Measurements from ENCODE around the gene INSM2. TPM values are rescaled to one million over a fixed set of nuclear protein-coding genes. Genes with fewer than 3 reads are reported as not detected.

Gene INSM2
- total RNA-seq, 4 donors from 2014 or later, result not detected

DNA sequence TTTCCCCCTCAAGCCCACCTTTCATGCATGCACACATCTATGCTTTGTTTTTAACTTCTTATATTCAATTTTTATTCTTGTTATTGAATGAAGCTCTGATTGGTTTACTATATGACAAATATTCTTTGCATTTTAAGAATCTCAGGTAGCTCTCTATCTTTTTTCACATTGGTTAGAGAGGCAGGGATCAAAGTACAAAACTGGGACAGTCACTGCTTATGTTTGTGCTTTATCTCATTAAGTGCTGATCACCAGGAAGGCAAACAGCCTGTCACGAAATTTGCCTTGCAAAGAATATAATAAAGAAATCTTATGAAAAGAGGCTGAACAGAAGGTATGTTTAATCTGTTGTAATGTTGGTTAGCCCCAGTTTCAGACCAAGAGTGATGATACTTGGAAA, 29.7 kb upstream of the INSM2 start:
- Histone ChIP-seq H3K4me1 (no peaks in the 10 kb centered on the region), H3K36me3 (no peaks in the 10 kb centered on the region), H3K27ac (no peak overlapping the region), H3K4me3 (no peak overlapping the region), H3K27me3 (no peaks in the 10 kb centered on the region), H3K9me3 (peaks cover 0 to 7% (median 0%) of the 10 kb centered on the region in 4 donors)
- DNase-seq (ENCODE audit: low spot score in 2 of 2), result no peak
- TF ChIP-seq, protein P1, sequence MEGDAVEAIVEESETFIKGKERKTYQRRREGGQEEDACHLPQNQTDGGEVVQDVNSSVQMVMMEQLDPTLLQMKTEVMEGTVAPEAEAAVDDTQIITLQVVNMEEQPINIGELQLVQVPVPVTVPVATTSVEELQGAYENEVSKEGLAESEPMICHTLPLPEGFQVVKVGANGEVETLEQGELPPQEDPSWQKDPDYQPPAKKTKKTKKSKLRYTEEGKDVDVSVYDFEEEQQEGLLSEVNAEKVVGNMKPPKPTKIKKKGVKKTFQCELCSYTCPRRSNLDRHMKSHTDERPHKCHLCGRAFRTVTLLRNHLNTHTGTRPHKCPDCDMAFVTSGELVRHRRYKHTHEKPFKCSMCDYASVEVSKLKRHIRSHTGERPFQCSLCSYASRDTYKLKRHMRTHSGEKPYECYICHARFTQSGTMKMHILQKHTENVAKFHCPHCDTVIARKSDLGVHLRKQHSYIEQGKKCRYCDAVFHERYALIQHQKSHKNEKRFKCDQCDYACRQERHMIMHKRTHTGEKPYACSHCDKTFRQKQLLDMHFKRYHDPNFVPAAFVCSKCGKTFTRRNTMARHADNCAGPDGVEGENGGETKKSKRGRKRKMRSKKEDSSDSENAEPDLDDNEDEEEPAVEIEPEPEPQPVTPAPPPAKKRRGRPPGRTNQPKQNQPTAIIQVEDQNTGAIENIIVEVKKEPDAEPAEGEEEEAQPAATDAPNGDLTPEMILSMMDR (IDR thresholded peaks at IDR 0.05), result no peak
- TF ChIP-seq POLR2A (IDR thresholded peaks at IDR 0.05), result no peak
- TF ChIP-seq EP300 (IDR thresholded peaks at IDR 0.05), result no peak
- WGBS, 2 donors, result 69 to 73% methylated on average over 1 of the region's 1 CpG

DNA sequence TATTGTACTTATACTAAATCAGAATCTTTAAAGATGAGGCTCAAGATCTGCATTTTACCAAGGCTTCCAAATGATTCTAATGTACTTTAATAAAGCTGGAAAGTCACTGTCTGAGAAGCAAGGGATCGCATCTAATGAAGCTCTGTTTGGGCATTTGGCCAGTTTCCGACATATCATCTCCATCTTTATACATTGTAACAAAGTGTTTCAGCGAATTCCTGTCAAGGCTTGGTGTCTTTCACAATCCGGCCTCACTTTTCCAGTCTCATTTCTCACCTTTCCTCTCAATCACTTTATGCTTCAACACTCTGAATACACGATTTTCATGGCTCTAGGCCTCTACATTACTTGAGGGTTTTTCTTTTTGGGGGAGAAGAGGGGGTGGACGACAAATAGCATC, 27.5 kb upstream of the INSM2 start:
- 84 to 88% methylated on average over 6 of the region's 6 CpGs for WGBS, 2 donors
- Histone ChIP-seq H3K27me3 (no peaks in the 10 kb centered on the region), H3K9me3 (no peaks in the 10 kb centered on the region), H3K4me1 (no peaks in the 10 kb centered on the region), H3K36me3 (no peaks in the 10 kb centered on the region), H3K27ac (no peak overlapping the region), H3K4me3 (no peak overlapping the region)
- no peak for TF ChIP-seq POLR2A (IDR thresholded peaks at IDR 0.05)
- TF ChIP-seq, protein P1 (IDR thresholded peaks at IDR 0.05), result no peak
- no peak for TF ChIP-seq EP300 (IDR thresholded peaks at IDR 0.05)
- no peak for DNase-seq (ENCODE audit: low spot score in 2 of 2)

DNA sequence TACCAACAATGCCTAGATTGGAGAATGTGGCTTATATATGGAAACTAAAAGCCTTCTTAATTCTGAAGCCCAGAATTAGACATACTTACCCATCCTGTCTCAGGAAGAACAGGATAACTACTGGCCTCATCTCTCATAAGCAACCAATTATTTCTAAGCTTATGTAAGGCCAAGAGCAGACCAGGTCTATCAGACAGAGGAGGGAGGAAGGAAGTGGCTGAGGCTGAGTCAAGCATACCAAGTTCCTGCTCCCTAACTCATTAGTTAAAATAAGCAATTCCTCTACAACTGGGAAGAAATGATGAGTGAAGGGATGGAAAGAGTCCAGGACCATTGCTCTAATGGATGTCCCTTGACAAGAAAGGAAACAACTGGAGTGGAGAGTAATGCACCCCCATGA, 27.0 kb upstream of the INSM2 start:
- Histone ChIP-seq H3K9me3 (no peaks in the 10 kb centered on the region), H3K4me1 (no peaks in the 10 kb centered on the region), H3K27ac (no peak overlapping the region), H3K36me3 (no peaks in the 10 kb centered on the region), H3K27me3 (no peaks in the 10 kb centered on the region), H3K4me3 (no peak overlapping the region)
- TF ChIP-seq POLR2A (IDR thresholded peaks at IDR 0.05), result no peak
- TF ChIP-seq EP300 (IDR thresholded peaks at IDR 0.05), result no peak
- TF ChIP-seq, protein P1 (IDR thresholded peaks at IDR 0.05), result no peak
- DNase-seq (ENCODE audit: low spot score in 2 of 2), result no peak

DNA sequence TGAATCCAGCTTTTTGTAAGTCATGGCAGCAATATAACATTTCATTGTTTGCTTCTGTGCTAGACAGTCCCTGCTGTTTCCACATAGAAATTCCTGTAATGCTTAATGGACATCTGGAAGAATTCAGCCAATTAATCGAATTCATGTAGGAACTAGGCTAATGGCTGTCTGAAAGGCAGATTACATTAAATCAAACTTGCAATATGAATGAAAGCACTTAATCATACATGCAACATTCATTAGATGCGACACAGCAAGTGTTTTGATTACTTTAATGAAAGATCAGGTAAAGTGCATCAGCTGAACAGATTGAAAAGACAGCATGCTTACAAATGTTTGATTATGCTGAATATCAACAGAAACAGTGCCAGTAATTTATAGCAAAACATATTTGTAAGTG, 24.1 kb upstream of the INSM2 start:
- no peak for DNase-seq (ENCODE audit: low spot score in 2 of 2)
- Histone ChIP-seq H3K36me3 (no peaks in the 10 kb centered on the region), H3K4me3 (no peak overlapping the region), H3K4me1 (no peaks in the 10 kb centered on the region), H3K9me3 (no peaks in the 10 kb centered on the region), H3K27me3 (no peaks in the 10 kb centered on the region), H3K27ac (no peak overlapping the region)
- TF ChIP-seq, protein P1 (IDR thresholded peaks at IDR 0.05), result no peak
- TF ChIP-seq POLR2A (IDR thresholded peaks at IDR 0.05) (no peak), EP300 (IDR thresholded peaks at IDR 0.05) (no peak)
- 22 to 27% methylated on average over 2 of the region's 2 CpGs for WGBS, 2 donors

DNA sequence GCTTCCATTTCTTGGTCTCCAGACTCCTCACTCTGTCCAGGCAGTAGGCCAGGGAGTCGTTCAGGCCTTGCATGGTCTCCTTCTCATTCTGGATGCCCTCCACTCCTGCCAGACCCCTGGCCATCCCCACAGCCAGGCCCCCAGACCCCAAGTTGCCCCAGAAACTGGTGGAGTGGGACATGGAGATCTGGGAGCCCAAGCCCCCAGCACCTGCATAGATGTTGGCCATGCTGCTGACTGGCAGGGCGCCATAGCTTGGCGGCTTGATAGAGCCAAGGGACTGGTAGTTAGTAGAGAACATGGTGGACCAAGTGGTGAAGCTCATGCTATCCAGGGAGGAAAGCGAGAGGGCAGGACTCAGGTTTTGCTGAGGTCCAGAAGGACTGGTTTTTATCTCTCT, 21.2 kb upstream of the INSM2 start:
- H3K27ac ChIP-seq, result no peak overlapping the region
- 84 to 93% methylated on average over 4 of the region's 4 CpGs for WGBS, 2 donors

More for the DNA sequence above, 21.2 kb upstream of the INSM2 start:
- Histone ChIP-seq H3K36me3 (no peaks in the 10 kb centered on the region), H3K27me3 (no peaks in the 10 kb centered on the region), H3K4me1 (no peaks in the 10 kb centered on the region), H3K9me3 (no peaks in the 10 kb centered on the region), H3K4me3 (no peak overlapping the region)
- no peak for DNase-seq (ENCODE audit: low spot score in 2 of 2)
- TF ChIP-seq POLR2A (IDR thresholded peaks at IDR 0.05) (no peak), EP300 (IDR thresholded peaks at IDR 0.05) (no peak)
- TF ChIP-seq, protein P1 (IDR thresholded peaks at IDR 0.05), result no peak

All from tibial nerve (tissue), 4 donors.